Non-pigmented ciliary epithelial cell (primary cell): Measurements from ENCODE around the gene SERPINB13.
"Not testable (repeated sequence)": the region's sequence is repeated elsewhere in the genome, so short reads cannot be mapped to it uniquely, and the experiment has no call there.

Source experiments
- DNase-seq: peaks from one replicate; pipeline ENCODE4 v3.0.0-alpha.2; 2010; ENCODE audit warnings: low read depth

SERPINB13 gene

GRCh38 chr18:63590966-63591695, 4.0 kb downstream of the SERPINB13 start:
- no peak for DNase-seq

- DNase-seq, result no peak
Measured at GRCh38 chr18:63591725-63592124, 4.6 kb downstream of the SERPINB13 start.

GRCh38 chr18:63592471-63592870, 5.3 kb downstream of the SERPINB13 start:
- no peak for DNase-seq

- DNase-seq, result no peak
Measured at GRCh38 chr18:63596964-63597363, 9.8 kb downstream of the SERPINB13 start.

- no peak for DNase-seq
Measured at GRCh38 chr18:63603355-63603754, 16.2 kb downstream of the SERPINB13 start.

GRCh38 chr18:63603772-63604171, 16.6 kb downstream of the SERPINB13 start:
- DNase-seq, result peak; percentile 13

GRCh38 chr18:63604791-63605567, 17.8 kb downstream of the SERPINB13 start:
- no peak for DNase-seq

- DNase-seq, result no peak
Measured at GRCh38 chr18:63606526-63606925, 19.4 kb downstream of the SERPINB13 start.

GRCh38 chr18:63613420-63613819, 26.3 kb downstream of the SERPINB13 start:
- no peak for DNase-seq

- no peak for DNase-seq
Measured at GRCh38 chr18:63617049-63617914, 30.1 kb downstream of the SERPINB13 start.

- DNase-seq, result no peak
Measured at GRCh38 chr18:63617915-63618234, 30.7 kb downstream of the SERPINB13 start.

- no peak for DNase-seq
Measured at GRCh38 chr18:63619661-63620060, 32.5 kb downstream of the SERPINB13 start.

GRCh38 chr18:63624863-63625262, 37.7 kb downstream of the SERPINB13 start:
- no peak for DNase-seq

GRCh38 chr18:63626431-63626830, 39.3 kb downstream of the SERPINB13 start:
- DNase-seq, result no peak

GRCh38 chr18:63627819-63628218, 40.7 kb downstream of the SERPINB13 start:
- no peak for DNase-seq

- no peak for DNase-seq
Measured at GRCh38 chr18:63637703-63638102, 50.6 kb downstream of the SERPINB13 start.

GRCh38 chr18:63641157-63641680, 54.1 kb downstream of the SERPINB13 start:
- not testable (repeated sequence) for DNase-seq

GRCh38 chr18:63642668-63643356, 55.7 kb downstream of the SERPINB13 start:
- DNase-seq, result not testable (repeated sequence)

- DNase-seq, result not testable (repeated sequence)
Measured at GRCh38 chr18:63644142-63644541, 57.0 kb downstream of the SERPINB13 start, which contains the start of gene SERPINB4. SERPINB4 (minus strand) TSS chr18:63644256; CDS start chr18:63643577, 679 bp downstream.

GRCh38 chr18:63644694-63645093, 57.6 kb downstream of the SERPINB13 start:
- DNase-seq, result not testable (repeated sequence)

GRCh38 chr18:63646936-63647335, 59.8 kb downstream of the SERPINB13 start:
- DNase-seq, result no peak

- no peak for DNase-seq
Measured at GRCh38 chr18:63648241-63648640, 61.1 kb downstream of the SERPINB13 start.
